SK-N-SH treated with all-trans-retinoic acid at 6 μM for 48 hours (cell line): ENCODE data around the gene CYP19A1.
A peak's percentile ranks its signal among the peaks of the same experiment; 100 is the strongest.

Experiments
- ATAC-seq: fragments of 200-7000 bp; cut with Tn5 transposase; 3 replicates; pipeline ENCODE4 v1.9.1; 2020; ENCODE audit warnings: mild to moderate bottlenecking, moderate library complexity
- ARNTL ChIP-seq: fragments of 450-650 bp; formaldehyde crosslinking; IDR thresholded peaks from 2 replicates; pipeline ENCODE4 v1.5.0; 2020; ENCODE audit warnings: low read depth, mild to moderate bottlenecking, moderate library complexity, borderline replicate concordance
- BACH2 ChIP-seq: fragments of 250-450 bp; sonication (Bioruptor Pico); IDR thresholded peaks from 2 replicates; pipeline ENCODE4 v1.9.0; 2021; ENCODE audit warnings: mild to moderate bottlenecking, borderline replicate concordance
- CSDC2 ChIP-seq: fragments of 250-450 bp; sonication (Bioruptor Pico); IDR thresholded peaks from 2 replicates; pipeline ENCODE4 v1.5.0; 2020; ENCODE audit warnings: mild to moderate bottlenecking, moderate library complexity
- ESRRG ChIP-seq: fragments of 250-450 bp; sonication (Bioruptor Pico); IDR thresholded peaks from 2 replicates; pipeline ENCODE4 v1.6.1; 2021; ENCODE audit warnings: mild to moderate bottlenecking
- GLIS3 ChIP-seq: fragments of 250-450 bp; sonication (Bioruptor Pico); IDR thresholded peaks from 2 replicates; pipeline ENCODE4 v1.5.0; 2020; ENCODE audit warnings: mild to moderate bottlenecking, moderate library complexity
- OSR1 ChIP-seq: fragments of 250-450 bp; sonication (Bioruptor Pico); IDR thresholded peaks from 2 replicates; pipeline ENCODE4 v1.8.0; 2022; ENCODE audit warnings: moderate library complexity, mild to moderate bottlenecking, inconsistent platforms
- POU6F1 ChIP-seq: fragments of 250-450 bp; sonication (Bioruptor Pico); IDR thresholded peaks from 2 replicates; pipeline ENCODE4 v1.8.0; 2021; ENCODE audit warnings: low read depth, mild to moderate bottlenecking, moderate library complexity, borderline replicate concordance
- PPARA ChIP-seq: fragments of 250-450 bp; sonication (Bioruptor Pico); IDR thresholded peaks from 2 replicates; pipeline ENCODE4 v1.5.0; 2020; ENCODE audit warnings: mild to moderate bottlenecking, borderline replicate concordance
- RARB ChIP-seq: fragments of 250-450 bp; sonication (Bioruptor Pico); IDR thresholded peaks from 2 replicates; pipeline ENCODE4 v1.8.0; 2021; ENCODE audit warnings: mild to moderate bottlenecking, moderate library complexity
- SNAI2 ChIP-seq: fragments of 250-450 bp; sonication (Bioruptor Pico); IDR thresholded peaks from 2 replicates; pipeline ENCODE4 v1.5.0; 2020; ENCODE audit warnings: mild to moderate bottlenecking, moderate library complexity
- TCF4 ChIP-seq: fragments of 250-450 bp; sonication (Bioruptor Pico); IDR thresholded peaks from 2 replicates; pipeline ENCODE4 v1.8.0; 2021; ENCODE audit warnings: mild to moderate bottlenecking, moderate library complexity, borderline replicate concordance
- TOX ChIP-seq: fragments of 250-450 bp; sonication (Bioruptor Pico); IDR thresholded peaks from 2 replicates; pipeline ENCODE4 v1.8.0; 2021; ENCODE audit warnings: mild to moderate bottlenecking, moderate library complexity, borderline replicate concordance
- TSHZ2 ChIP-seq: fragments of 250-450 bp; sonication (Bioruptor Pico); IDR thresholded peaks from 2 replicates; pipeline ENCODE4 v1.5.0; 2020; ENCODE audit warnings: mild to moderate bottlenecking, moderate library complexity
- ZC3H10 ChIP-seq: fragments of 250-450 bp; sonication (Bioruptor Pico); IDR thresholded peaks from 2 replicates; pipeline ENCODE4 v1.5.1; 2021; ENCODE audit warnings: mild to moderate bottlenecking, moderate library complexity
- ZFP3 ChIP-seq: fragments of 250-450 bp; sonication (Bioruptor Pico); IDR thresholded peaks from 2 replicates; pipeline ENCODE4 v1.5.0; 2020; ENCODE audit warnings: mild to moderate bottlenecking, moderate library complexity
- ZFP30 ChIP-seq: fragments of 450-650 bp; formaldehyde crosslinking; IDR thresholded peaks from 2 replicates; pipeline ENCODE4 v1.5.0; 2022; ENCODE audit warnings: mild to moderate bottlenecking, moderate library complexity
- ZNF565 ChIP-seq: fragments of 450-650 bp; formaldehyde crosslinking; conservative IDR thresholded peaks from 2 replicates; pipeline ENCODE4 v1.5.0; 2020; ENCODE audit warnings: low read depth, mild to moderate bottlenecking, moderate library complexity
- ZNF70 ChIP-seq: fragments of 450-650 bp; formaldehyde crosslinking; IDR thresholded peaks from 2 replicates; pipeline ENCODE4 v1.5.0; 2020; ENCODE audit warnings: mild to moderate bottlenecking, moderate library complexity
- ZNF8 ChIP-seq: fragments of 450-650 bp; formaldehyde crosslinking; IDR thresholded peaks from 2 replicates; pipeline ENCODE4 v1.5.0; 2020; ENCODE audit warnings: mild to moderate bottlenecking, moderate library complexity
- TF ChIP-seq, protein P1 (sequence below): fragments of 250-450 bp; sonication (Bioruptor Pico); IDR thresholded peaks from 2 replicates; pipeline ENCODE4 v1.5.1; 2020; ENCODE audit warnings: low read depth, mild to moderate bottlenecking, moderate library complexity
- TF ChIP-seq, protein P2 (sequence below): fragments of 250-450 bp; sonication (Bioruptor Pico); IDR thresholded peaks from 2 replicates; pipeline ENCODE4 v1.5.1; 2021; ENCODE audit warnings: mild to moderate bottlenecking, moderate library complexity
- TF ChIP-seq, protein P3 (sequence below): fragments of 250-450 bp; sonication (Bioruptor Pico); IDR thresholded peaks from 2 replicates; pipeline ENCODE4 v1.8.0; 2020; ENCODE audit warnings: mild to moderate bottlenecking, moderate library complexity, borderline replicate concordance

Gene CYP19A1

DNA sequence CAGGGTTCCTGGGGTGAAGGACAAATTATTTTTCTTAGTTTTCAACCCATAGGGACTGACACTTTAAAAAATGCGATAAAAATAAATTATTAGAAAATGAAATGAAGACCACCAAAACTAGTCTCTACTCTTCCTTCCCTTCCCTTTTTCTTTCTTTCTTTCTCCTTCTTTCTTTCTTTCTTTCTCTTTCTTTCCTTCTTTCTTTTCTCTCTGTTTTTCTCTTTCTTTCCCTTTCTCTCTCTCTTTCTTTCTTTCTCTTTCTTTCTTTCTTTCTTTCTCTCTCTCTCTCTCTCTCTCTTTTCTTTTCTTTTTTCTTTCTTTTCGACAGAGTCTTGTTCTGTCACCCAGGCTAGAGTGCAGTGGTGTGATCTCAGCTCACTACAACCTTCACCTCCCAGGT is 144.4 kb downstream of the CYP19A1 start:
- TF ChIP-seq ZNF70 = no peak
- no peak for TF ChIP-seq TCF4
- no peak for TF ChIP-seq ZNF8 (CRISPR knock-in tag)
- TF ChIP-seq ZNF565 (CRISPR knock-in tag) = no peak
- TF ChIP-seq SNAI2 = no peak
- no peak for TF ChIP-seq ESRRG (CRISPR knock-in tag)
- TF ChIP-seq, protein P1, sequence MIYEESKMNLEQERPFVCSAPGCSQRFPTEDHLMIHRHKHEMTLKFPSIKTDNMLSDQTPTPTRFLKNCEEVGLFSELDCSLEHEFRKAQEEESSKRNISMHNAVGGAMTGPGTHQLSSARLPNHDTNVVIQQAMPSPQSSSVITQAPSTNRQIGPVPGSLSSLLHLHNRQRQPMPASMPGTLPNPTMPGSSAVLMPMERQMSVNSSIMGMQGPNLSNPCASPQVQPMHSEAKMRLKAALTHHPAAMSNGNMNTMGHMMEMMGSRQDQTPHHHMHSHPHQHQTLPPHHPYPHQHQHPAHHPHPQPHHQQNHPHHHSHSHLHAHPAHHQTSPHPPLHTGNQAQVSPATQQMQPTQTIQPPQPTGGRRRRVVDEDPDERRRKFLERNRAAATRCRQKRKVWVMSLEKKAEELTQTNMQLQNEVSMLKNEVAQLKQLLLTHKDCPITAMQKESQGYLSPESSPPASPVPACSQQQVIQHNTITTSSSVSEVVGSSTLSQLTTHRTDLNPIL (CRISPR knock-in tag) = no peak
- no peak for TF ChIP-seq PPARA (CRISPR knock-in tag)
- TF ChIP-seq POU6F1 = no peak
- no peak for TF ChIP-seq ARNTL (CRISPR knock-in tag)
- no peak for TF ChIP-seq TSHZ2 (CRISPR knock-in tag)
- TF ChIP-seq ZC3H10 (CRISPR knock-in tag) = no peak
- no peak for TF ChIP-seq GLIS3 (CRISPR knock-in tag)
- TF ChIP-seq, protein P2, sequence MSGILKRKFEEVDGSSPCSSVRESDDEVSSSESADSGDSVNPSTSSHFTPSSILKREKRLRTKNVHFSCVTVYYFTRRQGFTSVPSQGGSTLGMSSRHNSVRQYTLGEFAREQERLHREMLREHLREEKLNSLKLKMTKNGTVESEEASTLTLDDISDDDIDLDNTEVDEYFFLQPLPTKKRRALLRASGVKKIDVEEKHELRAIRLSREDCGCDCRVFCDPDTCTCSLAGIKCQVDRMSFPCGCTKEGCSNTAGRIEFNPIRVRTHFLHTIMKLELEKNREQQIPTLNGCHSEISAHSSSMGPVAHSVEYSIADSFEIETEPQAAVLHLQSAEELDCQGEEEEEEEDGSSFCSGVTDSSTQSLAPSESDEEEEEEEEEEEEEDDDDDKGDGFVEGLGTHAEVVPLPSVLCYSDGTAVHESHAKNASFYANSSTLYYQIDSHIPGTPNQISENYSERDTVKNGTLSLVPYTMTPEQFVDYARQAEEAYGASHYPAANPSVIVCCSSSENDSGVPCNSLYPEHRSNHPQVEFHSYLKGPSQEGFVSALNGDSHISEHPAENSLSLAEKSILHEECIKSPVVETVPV (CRISPR knock-in tag) = no peak
- TF ChIP-seq ZFP30 = no peak
- no peak for ATAC-seq

DNA sequence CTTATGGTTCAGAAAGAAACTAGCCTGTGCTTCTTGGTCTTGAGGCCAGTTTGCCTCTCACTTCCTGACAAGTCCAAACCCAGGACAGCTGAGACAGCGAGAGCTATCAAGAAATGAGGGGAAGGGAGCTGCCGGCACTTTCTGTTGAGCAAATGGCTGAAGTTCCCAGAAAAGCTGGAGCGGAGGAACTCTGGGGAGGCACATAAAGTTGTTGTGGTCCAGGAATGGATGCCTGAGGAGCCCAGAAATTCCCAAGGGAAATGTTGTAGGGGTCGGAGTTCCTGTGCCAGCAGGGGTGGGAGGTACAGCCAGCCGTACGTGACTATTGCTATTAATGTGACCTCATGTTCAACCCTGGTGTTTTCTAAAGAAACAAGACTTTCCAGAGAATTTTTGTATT is 144.9 kb downstream of the CYP19A1 start:
- no peak for ATAC-seq
- TF ChIP-seq GLIS3 (CRISPR knock-in tag) = no peak
- TF ChIP-seq TCF4 = no peak
- no peak for TF ChIP-seq ESRRG (CRISPR knock-in tag)
- no peak for TF ChIP-seq CSDC2 (CRISPR knock-in tag)
- TF ChIP-seq ZNF8 (CRISPR knock-in tag) = no peak
- no peak for TF ChIP-seq BACH2 (CRISPR knock-in tag)
- no peak for TF ChIP-seq ZFP30
- TF ChIP-seq TOX (CRISPR knock-in tag) = no peak
- TF ChIP-seq ZC3H10 (CRISPR knock-in tag) = no peak
- TF ChIP-seq ZFP3 (CRISPR knock-in tag) = no peak
- TF ChIP-seq, protein P3, sequence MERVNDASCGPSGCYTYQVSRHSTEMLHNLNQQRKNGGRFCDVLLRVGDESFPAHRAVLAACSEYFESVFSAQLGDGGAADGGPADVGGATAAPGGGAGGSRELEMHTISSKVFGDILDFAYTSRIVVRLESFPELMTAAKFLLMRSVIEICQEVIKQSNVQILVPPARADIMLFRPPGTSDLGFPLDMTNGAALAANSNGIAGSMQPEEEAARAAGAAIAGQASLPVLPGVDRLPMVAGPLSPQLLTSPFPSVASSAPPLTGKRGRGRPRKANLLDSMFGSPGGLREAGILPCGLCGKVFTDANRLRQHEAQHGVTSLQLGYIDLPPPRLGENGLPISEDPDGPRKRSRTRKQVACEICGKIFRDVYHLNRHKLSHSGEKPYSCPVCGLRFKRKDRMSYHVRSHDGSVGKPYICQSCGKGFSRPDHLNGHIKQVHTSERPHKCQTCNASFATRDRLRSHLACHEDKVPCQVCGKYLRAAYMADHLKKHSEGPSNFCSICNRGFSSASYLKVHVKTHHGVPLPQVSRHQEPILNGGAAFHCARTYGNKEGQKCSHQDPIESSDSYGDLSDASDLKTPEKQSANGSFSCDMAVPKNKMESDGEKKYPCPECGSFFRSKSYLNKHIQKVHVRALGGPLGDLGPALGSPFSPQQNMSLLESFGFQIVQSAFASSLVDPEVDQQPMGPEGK (CRISPR knock-in tag) = no peak

GRCh38 chr15:51192521-51193280 is 145.7 kb downstream of the CYP19A1 start:
- ATAC-seq = peak; percentile 98
- TF ChIP-seq ARNTL (CRISPR knock-in tag) = no peak
- TF ChIP-seq SNAI2 = no peak
- TF ChIP-seq GLIS3 (CRISPR knock-in tag) = no peak
- no peak for TF ChIP-seq RARB (CRISPR knock-in tag)
- no peak for TF ChIP-seq ZFP3 (CRISPR knock-in tag)
- TF ChIP-seq TSHZ2 (CRISPR knock-in tag) = no peak
- TF ChIP-seq TOX (CRISPR knock-in tag) = no peak
- no peak for TF ChIP-seq OSR1 (CRISPR knock-in tag)
- TF ChIP-seq, protein P2 (CRISPR knock-in tag) = no peak
- TF ChIP-seq ZNF8 (CRISPR knock-in tag) = no peak
